HepG2 (cell line): ENCODE data around the gene PTPN5. TPM values are rescaled to one million over a fixed set of nuclear protein-coding genes. Genes with fewer than 3 reads are reported as not detected.

Experiments
- ATAC-seq: fragments of 200-7000 bp; cut with Tn5 transposase; 3 replicates; pipeline ENCODE4 v1.9.1; 2020; ENCODE audit warnings: mild to moderate bottlenecking, moderate library complexity
- BruUV-seq: library from RNA; stranded (reverse); fragments of 400-500 nt; replicated peaks from 2 replicates; lab custom pipeline; 2021; lab: Mats Ljungman, UMichigan
- CTCF ChIA-PET: fragments of 300-600 bp; formaldehyde crosslinking; extraction: SDS; loops from one replicate; lab custom pipeline; 2021; ENCODE audit warnings: low total read pairs, inconsistent platforms, low intra/inter-chr PET ratio; lab: Yijun Ruan, JAX
- POLR2A ChIA-PET: fragments of 350-600 bp; sonication (Branson Sonifier 250); formaldehyde crosslinking; loops from one replicate; lab custom pipeline; 2020; ENCODE audit warnings: antibody characterized with exemption, inconsistent platforms; lab: Yijun Ruan, JAX
- DNase-seq: peaks from one replicate; pipeline ENCODE4 v3.0.0-alpha.2; 2015; ENCODE audit warnings: low spot score
- FAIRE-seq: peaks from 3 replicates; lab custom pipeline; 2011; peaks lifted over from hg19 to GRCh38; lab: Jason Lieb, UNC
- H2AFZ ChIP-seq: one replicate; pipeline ENCODE4 v1.6.1; 2011; ENCODE audit warnings: low read length, inconsistent platforms
- H3K27ac ChIP-seq: fragments of 300-600 bp; 3 replicates; pipeline ENCODE4 v1.8.0; 2011; ENCODE audit warnings: mixed run types, mild to moderate bottlenecking, mixed read lengths, low read length, inconsistent platforms; ENCODE audit not compliant: insufficient read depth; ENCODE audit errors: extremely low read length
- H3K27me3 ChIP-seq, 2 experiments: fragments of 200-600 bp in 1 of 2; 2 replicates in 1 of 2; 3 replicates in 1 of 2; pipeline versions ENCODE4 v1.6.0 to v1.8.0; 2011; ENCODE audit warnings: low read length in 2 of 2, mild to moderate bottlenecking in 2 of 2, moderate library complexity in 2 of 2, inconsistent platforms in 1 of 2; ENCODE audit not compliant: insufficient read depth in 2 of 2, control insufficient read depth in 1 of 2
- H3K36me3 ChIP-seq, 2 experiments: fragments of 200-600 bp in 1 of 2; replicated peaks in 1 of 2; 2 replicates in 1 of 2; 3 replicates in 1 of 2; pipeline versions ENCODE4 v1.5.1 to v1.8.0; 2011; ENCODE audit warnings: low read length in 2 of 2, inconsistent platforms in 1 of 2; ENCODE audit not compliant: insufficient read depth in 2 of 2, control insufficient read depth in 1 of 2
- H3K4me1 ChIP-seq: 2 replicates; pipeline ENCODE4 v1.5.1; 2012; ENCODE audit warnings: low read length, inconsistent platforms; ENCODE audit not compliant: insufficient read depth
- H3K4me2 ChIP-seq: 2 replicates; pipeline ENCODE4 v1.6.0; 2011; ENCODE audit warnings: low read depth, low read length, inconsistent platforms
- H3K4me3 ChIP-seq, 3 experiments: fragments of 200-600 bp in 1 of 3; sonication (generic), shearing (Covaris generic) in 1 of 3; replicated peaks in 1 of 3; 2 replicates each; pipeline ENCODE4 v1.5.1; 2011 to 2016; ENCODE audit warnings: low read length in 3 of 3, inconsistent platforms in 2 of 3, low read depth in 2 of 3, mild to moderate bottlenecking in 2 of 3, control low read depth in 1 of 3, mixed read lengths in 1 of 3; ENCODE audit not compliant: insufficient read depth in 1 of 3
- H3K79me2 ChIP-seq: one replicate; pipeline ENCODE4 v1.6.1; 2011; ENCODE audit warnings: low read length, inconsistent platforms; ENCODE audit not compliant: insufficient read depth
- H3K9ac ChIP-seq: 2 replicates; pipeline ENCODE4 v1.6.0; 2011; ENCODE audit warnings: mild to moderate bottlenecking, low read depth, low read length, inconsistent platforms; ENCODE audit not compliant: insufficient read depth
- H3K9me3 ChIP-seq: 2 replicates; pipeline ENCODE4 v1.5.1; 2012; ENCODE audit warnings: mild to moderate bottlenecking, low read length
- H4K20me1 ChIP-seq: 2 replicates; pipeline ENCODE4 v1.6.0; 2011; ENCODE audit warnings: inconsistent platforms, mild to moderate bottlenecking, low read length, moderate library complexity; ENCODE audit not compliant: insufficient read depth
- CTCF ChIP-seq: sonication (generic); formaldehyde crosslinking; IDR thresholded peaks from 2 replicates; pipeline ENCODE4 v1.5.0; 2020; ENCODE audit warnings: mild to moderate bottlenecking, missing genetic modification reagents, moderate library complexity
- EZH2 ChIP-seq: conservative IDR thresholded peaks from 2 replicates; pipeline ENCODE4 v1.6.1; 2012; ENCODE audit warnings: mild to moderate bottlenecking, low read depth, low read length, moderate library complexity
- KDM3A ChIP-seq: IDR thresholded peaks from 2 replicates; pipeline ENCODE4 v1.6.1; 2018; ENCODE audit warnings: low read depth, missing compliant biosample characterization
- KDM5A ChIP-seq: fragments of 200-600 bp; sonication (generic); IDR thresholded peaks from 2 replicates; pipeline ENCODE4 v1.7.0; 2018; ENCODE audit warnings: antibody characterized with exemption, mild to moderate bottlenecking, low read length, borderline replicate concordance
- MYC ChIP-seq: sonication (generic); formaldehyde crosslinking; IDR thresholded peaks from 2 replicates; pipeline ENCODE4 v1.9.0; 2021; ENCODE audit warnings: missing genetic modification reagents, borderline replicate concordance
- PHF8 ChIP-seq: sonication (generic); formaldehyde crosslinking; IDR thresholded peaks from 2 replicates; pipeline ENCODE4 v1.5.0; 2020; ENCODE audit warnings: missing genetic modification reagents
- RBAK ChIP-seq: sonication (generic); formaldehyde crosslinking; IDR thresholded peaks from 2 replicates; pipeline ENCODE4 v1.5.1; 2020; ENCODE audit warnings: mild to moderate bottlenecking, missing genetic modification reagents
- SUZ12 ChIP-seq: fragments of 150-350 bp; IDR thresholded peaks from 2 replicates; pipeline ENCODE4 v1.6.1; 2014; ENCODE audit warnings: low read depth, low read length
- THAP8 ChIP-seq: sonication (generic); formaldehyde crosslinking; IDR thresholded peaks from 2 replicates; pipeline ENCODE4 v1.5.1; 2020; ENCODE audit warnings: missing genetic modification reagents, mild to moderate bottlenecking, borderline replicate concordance
- ZNF136 ChIP-seq: sonication (generic); formaldehyde crosslinking; IDR thresholded peaks from 2 replicates; pipeline ENCODE4 v1.8.1; 2022; ENCODE audit warnings: low read depth, mild to moderate bottlenecking, moderate library complexity, missing genetic modification reagents
- ZNF225 ChIP-seq: sonication (generic); formaldehyde crosslinking; IDR thresholded peaks from 2 replicates; pipeline ENCODE4 v1.4.0; 2020; ENCODE audit warnings: mild to moderate bottlenecking, missing genetic modification reagents
- ZNF558 ChIP-seq: sonication (generic); formaldehyde crosslinking; IDR thresholded peaks from 2 replicates; pipeline ENCODE4 v1.9.0; 2022; ENCODE audit warnings: mild to moderate bottlenecking, missing genetic modification reagents, borderline replicate concordance
- ZNF772 ChIP-seq: sonication (generic); formaldehyde crosslinking; IDR thresholded peaks from 2 replicates; pipeline ENCODE4 v1.5.0; 2020; ENCODE audit warnings: mild to moderate bottlenecking, missing genetic modification reagents
- ZNF891 ChIP-seq: sonication (generic); formaldehyde crosslinking; IDR thresholded peaks from 2 replicates; pipeline ENCODE4 v1.5.0; 2020; ENCODE audit warnings: mild to moderate bottlenecking, missing genetic modification reagents
- whole genome bisulfite sequencing: methylation state at CpG from one replicate; pipeline ENCODE4 v1.1.6; 2017; ENCODE audit warnings: low lambda C conversion rate; 5-methylcytosine and 5-hydroxymethylcytosine counted together
- in situ Hi-C: cut with HindIII; loops from 2 replicates; pipeline ENCODE4 v1.10.0; 2017; ENCODE audit warnings: low pct_unique_long_range_greater_than_20kb; ENCODE audit not compliant: extremely low pct_ligation_motif_present
- intact Hi-C: fragments of 100-400 bp; cut with micrococcal nuclease; formaldehyde crosslinking; loops from one replicate; pipeline ENCODE4 v1.10.0; 2022; ENCODE audit not compliant: unreplicated experiment
- polyA plus RNA-seq, 8 experiments: library from polyadenylated mRNA; depleted of rRNA in 3 of 8; stranded (reverse) in 7 of 8; unstranded in 1 of 8; fragments of >200 nt; fragmentation: Illumina TruSeq in 4 of 8; extraction: Trizol in 4 of 8; gene quantifications; 2 replicates each; pipeline versions ENCODE4 v1.2.1 to v1.2.3, GENCODE V29; 2011 to 2016; ENCODE audit warnings: low read depth in 4 of 8, missing spikeins in 1 of 8, mixed read lengths in 1 of 8; ENCODE audit not compliant: insufficient read depth in 1 of 8
- total RNA-seq, 5 experiments: library from RNA; depleted of rRNA; stranded (reverse); fragments of >200 nt; fragmentation: Illumina TruSeq; extraction: Trizol; gene quantifications; 2 replicates each; pipeline ENCODE4 v1.2.3, GENCODE V29; 2016; ENCODE audit warnings: low read depth in 1 of 5
- TF ChIP-seq, protein P1 (sequence below): sonication (generic); formaldehyde crosslinking; IDR thresholded peaks from 2 replicates; pipeline ENCODE4 v1.5.0; 2020; ENCODE audit warnings: mild to moderate bottlenecking, low read depth, missing genetic modification reagents, borderline replicate concordance

Gene PTPN5
- total and polyA plus RNA-seq, 2 of the 13 experiments (the other 11 are each of a cell fraction or from before 2014, with no cell fraction given), result not detected

DNA sequence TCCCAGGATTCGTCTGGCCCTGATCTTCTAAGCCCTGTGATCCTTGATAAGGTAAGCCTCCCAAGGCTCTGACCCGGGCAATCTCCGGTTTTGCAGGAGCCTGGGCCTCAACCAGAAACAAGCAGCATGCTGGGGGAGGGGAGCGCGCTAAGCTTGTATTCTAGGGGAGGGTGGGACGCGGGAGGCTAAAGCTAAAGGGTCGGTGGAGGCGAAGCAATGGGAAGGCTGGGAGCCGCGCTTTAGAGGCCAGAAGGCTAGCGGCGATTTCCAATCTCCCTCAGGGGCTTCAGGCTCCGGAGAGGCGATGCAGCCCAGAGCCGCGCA is 753 bp downstream of the PTPN5 start:
- TF ChIP-seq PHF8 (CRISPR knock-in tag) (no peak), ZNF136 (no peak), EZH2 (0 out of 2 replicates have a peak, but pooled peaks have one; percentile 29)
- Histone ChIP-seq H3K4me3 (no peak overlapping the region), H3K27ac (no peak overlapping the region), H3K9ac (no peak overlapping the region), H3K27me3 (peaks cover 0 to 24% of the 10 kb centered on the region in 2 experiments; a peak in 3 of 5 replicates), H3K79me2 (no peaks in the 10 kb centered on the region), H3K9me3 (no peaks in the 10 kb centered on the region), H2AFZ (no peak overlapping the region), H3K4me2 (no peak overlapping the region), H4K20me1 (no peaks in the 10 kb centered on the region), H3K4me1 (no peaks in the 10 kb centered on the region), H3K36me3 (no peaks in the 10 kb centered on the region)
- POLR2A ChIA-PET, result no interaction called here
- ATAC-seq (no peak), FAIRE-seq (no peak), DNase-seq (no peak)
- intact Hi-C loops, result no loop called here
- no TSS peak for BruUV-seq
- CTCF ChIA-PET, result no interaction called here
- in situ Hi-C loops, result no loop called here
- WGBS, result 25% methylated on average over 14 of the region's 17 CpGs

- ChIA-PET POLR2A (no interaction called here), CTCF (no interaction called here)
- Histone ChIP-seq H3K9me3 (no peaks in the 10 kb centered on the region), H3K4me3 (no peak overlapping the region), H3K27me3 (peaks cover 0 to 24% of the 10 kb centered on the region in 2 experiments; a peak in 3 of 5 replicates), H2AFZ (no peak overlapping the region), H3K36me3 (no peaks in the 10 kb centered on the region), H3K9ac (no peak overlapping the region), H3K27ac (no peak overlapping the region), H3K4me2 (no peak overlapping the region), H3K4me1 (no peaks in the 10 kb centered on the region), H3K79me2 (no peaks in the 10 kb centered on the region), H4K20me1 (no peaks in the 10 kb centered on the region)
- DNase-seq (no peak), FAIRE-seq (no peak), ATAC-seq (no peak; the same call in 2 of the 3 replicates)
- WGBS, result 19% methylated on average over 8 of the region's 8 CpGs
- in situ Hi-C loops (no loop called here), intact Hi-C loops (no loop called here)
- no TSS peak for BruUV-seq
- TF ChIP-seq ZNF225 (CRISPR knock-in tag) (no peak), MYC (no peak), CTCF (CRISPR knock-in tag) (no peak), ZNF772 (no peak), KDM3A (no peak), SUZ12 (no peak), ZNF558 (CRISPR knock-in tag) (no peak), THAP8 (CRISPR knock-in tag) (no peak), RBAK (CRISPR knock-in tag) (no peak), ZNF891 (CRISPR knock-in tag) (no peak), KDM5A (no peak)
- TF ChIP-seq, protein P1, sequence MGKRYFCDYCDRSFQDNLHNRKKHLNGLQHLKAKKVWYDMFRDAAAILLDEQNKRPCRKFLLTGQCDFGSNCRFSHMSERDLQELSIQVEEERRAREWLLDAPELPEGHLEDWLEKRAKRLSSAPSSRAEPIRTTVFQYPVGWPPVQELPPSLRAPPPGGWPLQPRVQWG (CRISPR knock-in tag), result no peak
These were observed 1.7 kb downstream of the PTPN5 start for GRCh38 chr11:18789942-18790341.
